ENCODE results near the gene CHD9. TPM values are rescaled to one million over a fixed set of nuclear protein-coding genes. Genes with fewer than 3 reads are reported as not detected.

CHD9 gene
- polyA plus RNA-seq, 12 donors = 41.5 to 64.5 (median 53.7) TPM; not detected in 1

- DNase-seq = peak; percentile 89
Measured at GRCh38 chr16:53091466-53092211, 36.8 kb downstream of the CHD9 start.

- DNase-seq = no peak
Measured at GRCh38 chr16:53092284-53092683, 37.5 kb downstream of the CHD9 start.

- DNase-seq = no peak
Measured at GRCh38 chr16:53093162-53093744, 38.5 kb downstream of the CHD9 start.

- no peak for DNase-seq
Measured at GRCh38 chr16:53094013-53094630, 39.3 kb downstream of the CHD9 start.

GRCh38 chr16:53097190-53097589 lies 42.4 kb downstream of the CHD9 start:
- no peak for DNase-seq

- peak; percentile 93 for DNase-seq
Measured at GRCh38 chr16:53098526-53099317, 43.9 kb downstream of the CHD9 start.

- DNase-seq = peak; percentile 85
Measured at GRCh38 chr16:53099318-53100130, 44.7 kb downstream of the CHD9 start.

GRCh38 chr16:53100131-53100748 lies 45.4 kb downstream of the CHD9 start:
- DNase-seq = no peak

- no peak for DNase-seq
Measured at GRCh38 chr16:53100889-53101288, 46.1 kb downstream of the CHD9 start.

GRCh38 chr16:53103811-53104210 lies 49.0 kb downstream of the CHD9 start:
- no peak for DNase-seq

GRCh38 chr16:53105565-53105964 lies 50.8 kb downstream of the CHD9 start:
- DNase-seq = no peak

GRCh38 chr16:53111078-53111791 lies 56.4 kb downstream of the CHD9 start:
- no peak for DNase-seq

- no peak for DNase-seq
Measured at GRCh38 chr16:53112015-53112414, 57.2 kb downstream of the CHD9 start.

GRCh38 chr16:53115047-53115446 lies 60.3 kb downstream of the CHD9 start:
- DNase-seq = no peak

GRCh38 chr16:53115773-53116172 lies 61.0 kb downstream of the CHD9 start:
- no peak for DNase-seq

- no peak for DNase-seq
Measured at GRCh38 chr16:53121043-53121620, 66.3 kb downstream of the CHD9 start.

GRCh38 chr16:53121661-53122060 lies 66.9 kb downstream of the CHD9 start:
- no peak for DNase-seq

- DNase-seq = no peak
Measured at GRCh38 chr16:53123747-53124146, 69.0 kb downstream of the CHD9 start.

- DNase-seq = no peak
Measured at GRCh38 chr16:53126390-53126789, 71.6 kb downstream of the CHD9 start.

Data from muscle of arm (tissue), 12 donors.